ENCODE data around the gene LSM12.
A peak's percentile ranks its signal among the peaks of the same experiment; 100 is the strongest.
"Not testable (repeated sequence)": the region's sequence is repeated elsewhere in the genome, so short reads cannot be mapped to it uniquely, and the experiment has no call there.

LSM12 gene

DNA sequence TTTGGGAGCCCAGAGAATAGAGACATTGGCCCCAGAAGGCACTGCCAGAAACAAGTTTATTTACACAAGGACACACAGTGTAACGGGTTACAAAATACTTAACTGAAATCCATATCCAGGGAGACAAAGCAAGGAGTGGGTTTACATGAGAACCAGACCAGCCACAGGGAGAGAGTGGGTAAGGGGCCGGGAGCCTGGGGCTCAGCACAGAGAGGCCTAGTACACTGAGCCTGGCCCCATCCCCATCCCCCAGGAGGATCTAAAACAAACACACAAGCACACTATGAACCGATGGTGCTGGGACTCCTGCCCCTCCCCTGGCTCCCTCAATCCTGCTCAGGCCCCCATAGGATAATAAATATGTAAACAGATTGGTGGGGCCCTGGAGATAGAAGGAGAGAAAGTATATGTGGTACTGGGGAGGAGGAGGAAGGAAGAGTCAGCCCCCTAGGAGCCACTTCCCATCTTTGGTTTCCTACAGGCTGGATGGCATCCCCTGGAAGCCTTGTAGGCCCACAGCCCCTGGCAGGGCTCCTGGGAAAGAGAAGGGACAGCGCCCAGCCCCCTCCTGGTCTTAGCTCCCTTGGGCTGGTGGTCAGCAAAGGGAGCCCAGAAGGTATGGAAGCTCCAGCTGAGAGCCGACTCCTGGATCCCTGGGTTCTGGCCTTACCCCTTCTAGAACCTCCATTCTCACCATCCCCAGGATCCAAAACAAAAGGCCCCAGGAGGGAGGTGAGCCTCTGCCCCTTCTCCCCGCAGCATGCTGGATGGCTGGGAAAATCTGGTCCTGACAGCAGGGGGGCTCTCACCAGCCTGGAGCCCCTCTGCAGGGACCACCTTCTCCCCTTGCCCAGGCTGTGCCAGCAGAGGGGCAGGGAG, 10.5 kb upstream of the LSM12 start:
- DNase-seq (ENCODE audit: low spot score), result no peak

DNA sequence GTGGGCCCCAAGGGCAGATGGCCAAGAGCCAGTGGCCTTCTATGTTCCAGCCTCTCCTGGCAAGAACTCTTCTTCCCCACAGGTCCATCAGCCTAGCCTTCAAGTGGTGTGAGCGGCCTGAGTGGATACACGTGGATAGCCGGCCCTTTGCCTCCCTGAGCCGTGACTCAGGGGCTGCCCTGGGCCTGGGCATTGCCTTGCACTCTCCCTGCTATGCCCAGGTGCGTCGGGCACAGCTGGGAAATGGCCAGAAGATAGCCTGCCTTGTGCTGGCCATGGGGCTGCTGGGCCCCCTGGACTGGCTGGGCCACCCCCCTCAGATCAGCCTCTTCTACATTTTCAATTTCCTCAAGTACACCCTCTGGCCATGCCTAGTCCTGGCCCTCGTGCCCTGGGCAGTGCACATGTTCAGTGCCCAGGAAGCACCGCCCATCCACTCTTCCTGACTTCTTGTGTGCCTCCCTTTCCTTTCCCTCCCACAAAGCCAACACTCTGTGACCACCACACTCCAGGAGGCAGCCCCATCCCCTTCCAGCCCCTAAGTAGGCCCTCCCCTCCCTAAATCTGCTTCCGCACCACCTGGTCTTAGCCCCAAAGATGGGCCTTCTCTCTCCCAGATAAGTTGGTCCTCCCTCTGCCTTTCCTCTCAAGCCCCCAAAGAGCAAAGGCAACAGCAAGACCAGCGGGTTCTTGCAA, 9.3 kb upstream of the LSM12 start:
- DNase-seq (ENCODE audit: low spot score), result no peak

DNA sequence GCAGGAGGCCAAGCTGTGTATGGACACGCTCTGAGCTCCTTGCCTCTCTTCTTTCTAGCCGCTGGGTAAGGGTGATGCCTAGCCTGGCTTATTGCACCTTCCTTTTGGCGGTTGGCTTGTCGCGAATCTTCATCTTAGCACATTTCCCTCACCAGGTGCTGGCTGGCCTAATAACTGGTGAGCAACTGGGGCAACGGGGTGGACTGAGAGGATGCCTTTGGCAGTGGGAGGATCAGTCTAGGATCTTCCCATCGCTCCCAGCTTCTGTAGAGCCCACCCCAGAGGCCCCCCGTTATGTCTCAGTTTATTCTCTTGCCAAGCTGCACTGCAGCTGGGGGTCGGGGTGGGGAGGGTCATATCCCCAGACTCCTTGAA, 8.4 kb upstream of the LSM12 start:
- DNase-seq (ENCODE audit: low spot score), result no peak

DNA sequence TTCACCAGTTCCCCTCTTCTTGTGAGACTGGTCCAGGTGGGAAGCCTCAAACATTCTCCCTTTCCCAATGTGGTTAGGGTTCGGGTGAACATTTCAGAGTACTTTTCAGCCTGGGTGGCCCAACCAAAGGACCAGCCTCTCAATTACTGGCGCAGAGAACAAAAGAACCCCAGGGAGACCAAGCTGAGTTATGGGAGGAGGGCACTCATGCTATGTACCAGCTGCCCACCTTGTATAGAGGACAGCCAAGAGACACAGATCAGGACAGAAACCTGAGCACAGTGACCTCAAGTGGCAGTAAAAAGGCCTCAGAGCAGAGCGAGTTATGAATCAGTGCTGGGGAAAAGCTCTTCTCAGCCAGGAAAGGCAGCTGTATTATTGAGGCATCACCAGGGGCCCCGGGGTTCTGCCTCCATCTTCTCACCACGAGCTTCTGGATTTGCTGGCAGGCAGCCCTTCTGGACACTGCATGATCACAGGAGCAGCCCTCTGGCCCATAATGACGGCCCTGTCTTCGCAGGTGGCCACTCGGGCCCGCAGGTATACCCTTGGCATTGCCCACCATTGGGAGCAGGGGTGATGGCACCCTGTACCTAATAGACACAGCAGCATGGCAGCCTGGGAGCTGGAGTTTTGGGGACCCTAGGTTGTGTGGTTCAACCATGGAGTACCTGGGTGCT, 7.9 kb upstream of the LSM12 start:
- no peak for DNase-seq (ENCODE audit: low spot score)

DNA sequence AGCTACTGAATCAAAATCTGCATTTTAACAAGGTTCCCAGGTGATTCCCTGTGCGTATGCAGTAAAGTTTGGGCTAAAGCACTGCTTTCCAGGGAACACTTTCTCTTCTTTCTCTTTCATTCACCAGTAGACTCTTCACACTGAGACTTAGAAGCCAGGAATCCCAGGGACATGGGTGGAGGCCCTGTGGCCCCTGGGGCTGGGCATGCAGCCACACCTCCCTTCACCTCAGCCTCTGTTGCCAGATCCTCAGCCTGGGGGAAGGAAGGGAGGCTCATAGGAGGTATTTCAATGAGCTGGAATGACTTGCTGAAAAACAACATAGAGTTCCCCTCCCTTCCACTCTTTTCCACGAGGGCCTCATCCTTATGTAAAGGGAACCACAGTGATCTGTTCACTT, 5.3 kb upstream of the LSM12 start:
- DNase-seq (ENCODE audit: low spot score), result peak; percentile 23

DNA sequence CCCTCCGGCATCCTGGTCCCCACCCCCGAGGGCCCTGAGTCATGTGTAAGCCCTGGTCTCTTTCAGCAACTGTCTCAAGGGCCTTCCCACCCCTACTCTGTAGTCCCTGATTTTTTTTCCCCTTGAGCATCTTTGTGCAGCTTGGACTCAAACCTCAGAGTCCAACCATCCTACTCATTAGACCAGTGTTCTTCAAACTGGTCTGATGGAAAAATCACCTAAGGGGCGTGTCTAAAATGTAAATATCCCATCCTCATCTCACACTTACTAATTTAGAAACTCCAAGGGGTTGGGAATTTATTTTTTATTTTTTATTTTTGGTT, 4.7 kb upstream of the LSM12 start:
- DNase-seq (ENCODE audit: low spot score), result no peak

DNA sequence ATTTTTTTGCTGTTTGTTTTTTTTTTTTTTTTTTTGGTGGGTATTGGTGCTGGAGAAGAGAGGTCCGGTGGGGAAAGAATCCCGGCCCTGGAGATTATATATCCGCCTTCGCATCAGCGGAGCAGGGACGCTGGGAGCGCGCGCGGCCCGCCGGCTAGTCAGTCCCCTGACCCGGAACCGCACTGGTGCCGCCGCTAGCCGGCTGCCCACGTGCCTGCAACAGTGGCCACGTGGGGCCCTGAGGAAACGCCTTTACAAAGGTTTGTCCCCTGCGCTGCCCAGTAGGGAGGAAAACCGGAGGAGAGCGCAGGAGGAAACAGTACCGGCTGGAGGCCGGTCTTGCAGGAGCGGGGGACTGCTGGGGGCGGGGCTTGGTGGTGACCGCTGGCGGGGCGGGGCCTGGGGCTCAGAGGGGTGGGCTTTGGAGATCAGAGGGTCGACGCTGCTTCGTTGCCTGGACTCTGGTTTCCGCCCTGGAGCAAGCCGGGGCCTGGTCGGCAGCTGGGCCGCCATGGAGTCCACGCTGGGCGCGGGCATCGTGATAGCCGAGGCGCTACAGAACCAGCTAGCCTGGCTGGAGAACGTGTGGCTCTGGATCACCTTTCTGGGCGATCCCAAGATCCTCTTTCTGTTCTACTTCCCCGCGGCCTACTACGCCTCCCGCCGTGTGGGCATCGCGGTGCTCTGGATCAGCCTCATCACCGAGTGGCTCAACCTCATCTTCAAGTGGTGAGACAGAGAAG, 4.2 kb upstream of the LSM12 start, which contains the start of gene G6PC3:
Gene G6PC3 (plus strand): TSS at position 281 of the 743 bp plus-strand sequence. CDS start 231 bp downstream, at position 512.
- DNase-seq (ENCODE audit: low spot score), result peak; percentile 98

DNA sequence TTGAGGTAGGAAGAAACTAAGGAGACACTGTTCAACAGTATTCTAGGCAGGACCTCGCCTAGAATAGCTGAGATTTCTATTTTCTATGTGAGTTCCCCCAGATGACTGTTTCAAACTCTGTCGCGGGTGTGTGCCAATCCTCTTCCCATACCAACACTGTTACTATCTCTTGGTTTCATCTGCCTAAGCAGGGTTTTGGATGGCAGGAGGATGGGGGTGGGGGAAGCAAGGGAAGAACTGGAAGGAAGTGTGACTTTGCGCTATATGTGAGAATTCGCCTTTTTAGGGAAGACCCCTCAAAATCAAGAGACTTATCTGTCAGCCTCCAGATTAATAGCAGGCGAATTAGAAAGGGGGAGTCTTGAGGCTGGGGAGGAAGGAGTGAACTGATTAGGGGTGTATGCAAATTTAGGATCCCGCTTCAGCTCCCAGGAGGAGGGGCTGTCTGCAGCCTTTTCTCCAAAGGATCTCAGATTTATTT, 3.5 kb upstream of the LSM12 start:
- DNase-seq (ENCODE audit: low spot score), result peak; percentile 13

DNA sequence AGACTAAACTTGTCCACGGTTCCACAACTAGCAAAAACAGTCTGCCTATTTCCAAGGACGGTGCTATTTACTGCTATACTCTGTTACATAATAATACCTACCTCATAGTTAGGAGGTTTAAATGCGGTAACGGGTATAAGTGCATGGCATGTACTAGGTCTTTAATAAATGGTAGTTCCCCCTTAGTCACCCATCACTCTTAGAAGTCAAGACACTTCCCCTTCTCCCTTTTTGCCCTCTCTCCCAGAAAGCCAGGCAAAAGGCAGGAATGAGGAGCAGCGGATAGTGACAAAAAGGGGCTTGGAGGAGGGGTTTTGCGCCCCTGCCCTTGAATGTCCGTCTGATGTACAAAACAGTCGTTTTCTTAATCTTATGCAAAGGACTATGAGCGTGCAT, 1.1 kb upstream of the LSM12 start:
- no peak for DNase-seq (ENCODE audit: low spot score)

DNA sequence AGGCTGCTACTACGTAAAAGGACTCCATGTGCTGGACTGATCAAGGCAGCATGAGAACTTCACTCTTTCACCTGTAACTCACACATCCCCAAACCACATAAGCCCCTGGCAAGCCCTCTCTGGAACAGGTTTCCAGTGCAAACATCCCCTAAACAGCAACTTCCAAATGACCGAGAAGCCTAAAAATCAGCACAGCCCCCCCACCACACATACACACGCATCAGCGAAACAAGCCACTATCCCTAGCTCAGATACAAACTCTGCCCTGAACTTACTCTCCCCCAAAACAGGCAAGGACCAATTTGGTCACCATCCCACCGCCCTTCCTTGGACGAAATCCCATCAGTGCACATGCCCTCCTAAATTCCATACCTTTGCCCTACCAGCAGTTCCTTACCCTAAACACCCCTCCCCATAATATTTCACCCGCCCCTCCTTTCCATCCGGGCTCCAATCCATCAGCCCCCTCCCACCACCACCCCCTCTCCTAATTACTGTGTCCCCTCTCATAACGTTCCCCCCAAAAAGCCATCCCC, 735 bp downstream of the LSM12 start:
- DNase-seq (ENCODE audit: low spot score), result peak; percentile 22

DNA sequence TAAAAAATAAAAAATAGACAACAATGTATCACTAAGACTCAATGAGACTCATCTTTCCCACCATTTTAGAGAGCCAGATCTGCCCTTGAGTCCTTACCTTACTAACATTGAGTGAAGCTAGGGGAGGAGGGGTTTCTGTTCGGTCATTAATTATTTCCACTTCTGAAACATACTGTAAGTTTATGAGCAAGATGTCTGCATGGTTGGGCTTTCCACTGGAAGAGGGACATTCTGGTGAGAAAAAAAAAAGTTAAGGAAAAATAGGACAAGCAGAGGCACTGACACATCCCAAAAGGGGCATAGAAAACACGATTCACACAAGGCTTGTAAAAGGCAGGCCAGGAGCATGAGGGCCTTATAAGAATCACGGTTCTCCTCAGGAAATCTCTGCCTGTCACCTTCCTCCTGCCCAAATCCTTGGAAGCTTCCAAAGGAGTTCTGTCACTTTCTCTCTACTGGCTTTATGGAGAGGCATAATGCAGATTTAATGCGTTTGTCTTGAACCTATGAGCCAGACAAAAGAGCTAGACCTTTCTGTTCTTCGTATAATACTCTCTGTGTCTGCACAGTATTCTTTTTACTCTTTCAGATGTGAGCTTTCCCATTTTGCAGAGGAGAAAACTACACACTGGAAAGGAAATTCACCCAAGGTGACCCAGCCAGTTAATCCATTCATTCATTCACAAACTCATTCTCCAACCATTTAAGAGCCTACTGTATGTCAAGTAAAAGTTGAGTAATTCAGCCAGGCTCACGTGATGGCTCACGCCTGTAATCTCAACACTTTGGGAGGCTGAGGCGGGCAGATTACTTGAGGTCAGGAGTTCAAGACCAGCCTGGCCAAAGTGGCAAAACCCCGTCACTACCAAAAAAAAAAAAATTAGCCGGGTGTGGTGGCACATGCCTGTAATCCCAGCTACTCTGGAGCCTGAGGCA, 2.5 kb downstream of the LSM12 start:
- no peak for DNase-seq (ENCODE audit: low spot score)

DNA sequence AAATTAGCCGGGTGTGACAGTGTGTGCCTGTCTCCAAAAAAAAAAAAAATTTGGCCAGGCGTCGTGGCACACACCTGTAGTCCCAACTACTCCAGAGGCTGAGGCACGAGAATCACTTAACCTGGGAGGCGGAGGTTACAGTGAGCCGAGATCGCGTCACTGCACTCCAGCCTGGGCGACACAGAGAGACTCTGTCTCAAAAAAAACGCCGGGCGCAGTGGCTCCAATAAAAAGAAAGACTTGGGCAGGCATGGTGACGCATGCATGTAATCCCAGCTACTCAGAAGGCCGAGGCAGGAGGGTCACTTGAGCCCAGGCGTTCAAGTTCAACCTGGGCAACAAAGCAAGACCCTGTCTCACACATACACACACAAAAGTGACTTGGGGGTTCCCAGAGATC, 3.6 kb downstream of the LSM12 start:
- no peak for DNase-seq (ENCODE audit: low spot score)

DNA sequence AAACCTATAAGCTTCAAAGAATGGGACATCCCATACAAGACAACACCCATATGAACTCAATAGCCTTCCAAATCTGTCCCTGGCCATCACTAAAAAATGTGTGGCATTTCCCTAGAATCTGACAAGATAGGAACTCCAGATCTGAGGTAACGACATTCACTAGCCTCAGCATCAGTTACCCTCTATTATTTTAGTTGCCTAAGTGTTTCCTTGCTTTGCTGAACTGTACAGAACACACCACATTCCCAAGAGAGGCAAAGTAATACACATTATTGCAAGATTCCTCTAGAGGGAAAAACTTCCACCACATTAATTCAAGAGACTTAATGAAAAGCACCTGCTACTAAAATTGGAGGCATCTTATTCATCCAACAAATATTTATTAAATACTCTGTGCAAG, 5.0 kb downstream of the LSM12 start:
- DNase-seq (ENCODE audit: low spot score), result no peak

DNA sequence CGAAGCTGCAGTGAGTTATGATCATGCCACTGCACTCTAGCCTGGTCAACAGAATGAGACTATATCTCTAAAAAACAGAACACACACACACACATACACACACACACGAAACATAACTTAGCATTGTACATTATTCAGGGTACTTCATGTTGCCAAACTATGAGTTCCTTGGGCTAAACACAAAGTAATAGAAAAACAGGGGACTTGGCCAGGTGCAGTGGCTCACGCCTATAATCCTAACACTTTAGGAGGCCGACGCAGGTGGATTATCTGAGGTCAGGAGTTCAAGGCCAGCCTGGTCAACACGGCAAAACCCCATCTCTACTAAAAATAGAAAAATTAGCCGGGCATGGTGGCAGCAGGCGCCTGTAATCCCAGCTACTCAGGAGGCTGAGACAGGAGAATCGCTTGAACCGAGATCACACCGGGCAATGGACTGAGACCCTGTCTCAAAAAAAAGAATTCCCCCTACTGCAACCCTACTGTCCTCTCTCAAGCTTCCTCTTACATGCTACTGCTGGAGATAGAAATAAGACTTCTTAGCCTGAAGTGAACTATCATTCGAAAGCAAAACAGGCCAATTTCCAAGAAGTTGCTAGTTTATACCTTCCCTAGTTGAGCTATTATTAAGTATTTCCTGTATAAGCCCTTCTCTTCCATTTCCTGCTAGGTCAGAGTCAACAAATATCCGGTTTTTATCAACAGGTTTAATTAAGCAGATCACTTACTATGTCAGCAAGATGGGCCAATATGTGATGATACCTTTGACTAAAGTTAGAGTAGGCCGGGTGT, 7.2 kb downstream of the LSM12 start:
- DNase-seq (ENCODE audit: low spot score), result no peak

DNA sequence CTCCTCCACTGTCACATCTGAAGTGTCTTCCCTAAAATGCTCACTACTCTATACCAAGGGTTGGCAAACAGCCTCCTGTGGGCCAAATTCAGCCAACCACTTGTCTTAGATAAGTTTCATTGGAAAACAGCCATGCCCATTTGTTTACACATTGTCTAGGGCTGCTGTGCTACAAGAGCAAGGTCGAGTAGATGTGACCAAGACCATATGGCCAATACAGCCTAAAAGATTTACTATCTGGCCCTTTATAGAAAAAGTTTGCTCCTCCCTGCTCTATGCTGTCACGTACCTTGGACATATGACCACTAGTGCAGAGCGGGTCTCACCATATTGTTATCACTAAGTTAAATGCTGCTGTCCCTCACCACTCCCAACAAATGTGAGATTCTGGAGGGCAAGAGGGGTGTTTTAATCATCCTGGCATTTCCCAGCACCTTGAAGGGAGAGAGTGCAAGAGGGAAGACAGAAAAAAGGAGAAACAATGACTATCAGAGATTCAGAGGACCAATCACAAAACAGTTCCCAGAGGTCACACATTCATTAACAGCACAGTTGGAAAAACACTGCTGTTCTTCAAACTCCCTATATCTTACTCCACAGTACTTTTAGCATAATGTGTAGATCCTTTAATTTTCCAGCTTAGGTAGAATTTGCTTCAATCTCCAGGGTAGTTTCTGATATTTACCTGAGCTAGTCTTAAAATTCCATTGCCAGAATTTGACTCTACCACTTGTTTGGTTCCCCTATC, 13.2 kb downstream of the LSM12 start:
- no peak for DNase-seq (ENCODE audit: low spot score)

DNA sequence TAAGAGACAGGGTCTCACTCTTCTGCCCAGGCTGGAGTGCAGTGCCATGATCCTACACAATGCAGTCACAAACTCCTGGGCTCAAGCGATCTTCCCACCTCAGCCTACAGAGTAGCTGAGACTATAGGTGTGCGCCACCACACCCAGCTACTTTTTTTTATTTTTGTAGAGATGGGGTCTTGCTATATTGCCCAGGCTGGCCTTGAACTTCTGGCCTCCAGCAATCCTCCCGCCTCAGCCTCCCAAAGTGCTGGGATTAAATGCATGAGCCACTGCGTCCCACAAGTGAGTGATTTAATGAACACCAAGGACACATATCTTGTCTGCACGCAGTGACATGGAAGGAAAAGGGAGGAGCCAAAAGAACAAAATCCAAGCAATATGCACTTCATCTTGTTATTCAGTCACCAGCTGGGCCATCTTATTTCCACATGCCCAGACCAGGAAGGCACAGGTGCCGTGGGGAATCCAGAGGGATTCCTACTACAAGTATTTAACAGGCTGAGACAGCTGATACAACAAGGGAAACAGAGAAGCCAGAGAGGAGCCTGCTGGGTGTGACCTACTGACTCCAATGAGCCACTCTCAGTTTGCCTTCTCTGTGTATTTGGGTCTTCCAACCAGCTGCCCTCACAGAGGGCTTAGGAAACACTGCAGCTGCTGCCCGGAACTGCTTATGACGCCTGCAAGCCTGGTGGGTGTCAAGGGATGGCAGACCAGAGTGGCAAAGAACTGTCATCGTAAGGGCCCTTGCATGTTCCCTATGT, 17.0 kb downstream of the LSM12 start:
- no peak for DNase-seq (ENCODE audit: low spot score)

DNA sequence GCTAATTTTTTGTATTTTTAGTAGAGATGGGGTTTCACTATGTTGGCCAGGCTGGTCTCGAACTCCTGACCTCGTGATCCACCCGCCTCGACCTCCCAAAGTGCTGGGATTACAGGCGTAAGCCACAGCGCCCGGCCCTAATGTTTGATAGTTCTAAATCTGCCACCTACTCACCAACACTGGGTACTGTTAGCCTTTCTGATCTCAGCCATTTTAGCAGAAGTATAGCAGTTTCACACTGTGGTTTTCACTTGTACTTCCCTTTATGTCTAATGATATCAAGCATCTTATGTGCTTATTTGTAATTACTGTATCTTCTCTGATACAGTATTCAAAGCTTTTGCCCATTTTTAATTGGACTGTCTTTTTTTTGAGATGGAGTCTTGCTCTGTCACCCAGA, 19.6 kb downstream of the LSM12 start:
- DNase-seq (ENCODE audit: low spot score), result not testable (repeated sequence)

DNA sequence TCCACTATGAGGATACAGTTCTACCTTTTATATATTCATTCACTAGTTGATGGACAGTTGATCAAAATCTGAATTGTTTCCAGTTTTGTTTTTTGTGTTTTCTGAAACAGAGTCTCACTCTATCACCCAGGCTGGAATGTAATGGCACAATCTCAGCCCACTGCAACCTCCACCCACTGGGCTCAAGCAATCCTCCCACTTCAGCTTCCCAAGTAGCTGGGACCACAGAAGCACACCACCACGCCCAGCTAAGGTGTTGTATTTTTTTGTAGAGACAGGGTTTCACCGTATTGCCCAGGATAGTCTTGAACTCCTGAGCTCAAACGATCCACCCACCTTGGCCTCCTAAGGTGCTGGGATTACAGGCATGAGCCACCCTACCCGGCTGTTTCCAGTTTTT, 21.0 kb downstream of the LSM12 start:
- DNase-seq (ENCODE audit: low spot score), result no peak

All from kidney tubule cell (primary cell).